Immature natural killer cell (primary cell): Measurements from ENCODE around the gene MBTPS2. TPM values are rescaled to one million over a fixed set of nuclear protein-coding genes. Genes with fewer than 3 reads are reported as not detected.
"Not testable (repeated sequence)": the region's sequence is repeated elsewhere in the genome, so short reads cannot be mapped to it uniquely, and the experiment has no call there.

Source experiments
- DNase-seq, 3 donors: peaks; one replicate each; pipeline ENCODE4 v3.0.0; 2022; ENCODE audit warnings: mixed read lengths in 1 of 3
- H3K27ac Mint-ChIP-seq, 6 donors: one replicate each; pipeline ENCODE4 v1.8.0; 2020; ENCODE audit warnings: mixed read lengths in 6 of 6, mild to moderate bottlenecking in 5 of 6, inconsistent platforms in 4 of 6, moderate library complexity in 3 of 6
- H3K27me3 Mint-ChIP-seq, 3 donors: one replicate each; pipeline ENCODE4 v1.8.0; 2020 to 2021; ENCODE audit warnings: low read depth in 3 of 3, mild to moderate bottlenecking in 3 of 3, mixed read lengths in 3 of 3, moderate library complexity in 3 of 3, inconsistent platforms in 1 of 3
- H3K36me3 Mint-ChIP-seq, 3 donors: one replicate each; pipeline ENCODE4 v1.8.0; 2020; ENCODE audit warnings: mixed read lengths in 3 of 3, inconsistent platforms in 2 of 3, mild to moderate bottlenecking in 2 of 3
- H3K4me1 Mint-ChIP-seq, 2 donors: one replicate each; pipeline ENCODE4 v1.8.0; 2020; ENCODE audit warnings: inconsistent platforms in 2 of 2, mild to moderate bottlenecking in 2 of 2, mixed read lengths in 2 of 2, moderate library complexity in 1 of 2
- H3K4me3 Mint-ChIP-seq, 5 donors: one replicate each; pipeline ENCODE4 v1.8.0; 2020; ENCODE audit warnings: mild to moderate bottlenecking in 5 of 5, mixed read lengths in 5 of 5, inconsistent platforms in 3 of 5, moderate library complexity in 3 of 5
- H3K9me3 Mint-ChIP-seq, 6 donors: one replicate each; pipeline ENCODE4 v1.8.0; 2020; ENCODE audit warnings: mild to moderate bottlenecking in 6 of 6, mixed read lengths in 6 of 6, inconsistent platforms in 4 of 6, moderate library complexity in 3 of 6
- polyA plus RNA-seq, 3 donors: library from polyadenylated mRNA; unstranded; fragments of 300-500 nt; fragmentation: Illumina TruSeq; gene quantifications; one replicate each; pipeline ENCODE4 v1.2.3, GENCODE V29; 2021

The MBTPS2 gene
- polyA plus RNA-seq = 1 to 10 TPM; 4.4 to 6.9 (median 5.1) TPM

DNA sequence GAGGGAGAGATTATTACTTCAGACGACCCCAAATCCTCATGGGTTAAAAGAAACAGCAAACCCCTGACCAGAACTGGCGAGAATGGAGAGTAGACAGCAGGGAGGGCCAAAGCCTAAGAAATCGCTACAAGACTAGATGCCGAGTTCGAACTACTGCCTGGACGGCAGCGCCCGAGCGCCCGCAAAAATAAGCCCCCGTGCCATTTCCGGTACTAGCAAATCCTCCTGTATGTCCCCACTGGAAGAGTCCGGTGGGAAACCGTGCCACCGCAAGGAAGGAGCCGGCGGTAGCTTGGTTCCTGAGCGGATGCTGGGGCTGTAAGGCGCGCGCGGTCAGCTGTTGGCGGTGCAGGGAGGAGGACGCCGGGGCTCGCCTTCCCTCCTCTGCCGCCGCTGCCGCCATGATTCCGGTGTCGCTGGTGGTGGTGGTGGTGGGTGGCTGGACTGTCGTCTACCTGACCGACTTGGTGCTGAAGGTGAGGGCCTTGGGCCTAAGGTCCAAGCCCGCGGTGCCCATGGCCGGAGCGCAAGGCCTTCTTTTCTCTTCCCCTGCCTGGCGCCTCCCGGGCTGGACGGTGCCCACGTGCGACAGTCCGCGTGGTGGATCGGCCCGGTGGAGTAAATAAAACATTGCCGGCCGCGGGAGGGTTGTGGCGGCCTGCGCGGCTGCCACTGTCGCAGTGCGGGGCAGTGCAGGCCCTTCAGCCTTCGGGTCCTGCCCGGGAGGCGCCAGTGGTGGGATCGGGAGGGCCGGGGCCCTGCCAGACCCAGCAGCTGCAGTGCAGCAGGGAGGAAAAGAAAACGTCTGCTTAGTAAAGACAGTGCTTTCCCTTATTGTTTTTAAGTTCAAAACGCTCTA is at the start of gene MBTPS2:
TSS of gene MBTPS2 (plus strand) at position 284 of the 859 bp plus-strand sequence. CDS start at position 402, 118 bp downstream.
- DNase-seq = peak; percentile 75 to 84 (median 81)
- H3K27ac Mint-ChIP-seq = peak within 1 kb of the TSS; percentile 77 to 91 (median 85)
- no peaks in the 10 kb centered on the region for H3K36me3 Mint-ChIP-seq
- peaks cover 0 to 2% (median 0%) of the 10 kb centered on the region in 6 donors for H3K9me3 Mint-ChIP-seq
- peaks cover 0 to 2% (median 0%) of the 10 kb centered on the region in 3 donors for H3K27me3 Mint-ChIP-seq
- peaks cover 8 to 9% of the 10 kb centered on the region in 2 donors for H3K4me1 Mint-ChIP-seq
- H3K4me3 Mint-ChIP-seq = peak within 1 kb of the TSS; percentile 83 to 96 (median 92)

DNA sequence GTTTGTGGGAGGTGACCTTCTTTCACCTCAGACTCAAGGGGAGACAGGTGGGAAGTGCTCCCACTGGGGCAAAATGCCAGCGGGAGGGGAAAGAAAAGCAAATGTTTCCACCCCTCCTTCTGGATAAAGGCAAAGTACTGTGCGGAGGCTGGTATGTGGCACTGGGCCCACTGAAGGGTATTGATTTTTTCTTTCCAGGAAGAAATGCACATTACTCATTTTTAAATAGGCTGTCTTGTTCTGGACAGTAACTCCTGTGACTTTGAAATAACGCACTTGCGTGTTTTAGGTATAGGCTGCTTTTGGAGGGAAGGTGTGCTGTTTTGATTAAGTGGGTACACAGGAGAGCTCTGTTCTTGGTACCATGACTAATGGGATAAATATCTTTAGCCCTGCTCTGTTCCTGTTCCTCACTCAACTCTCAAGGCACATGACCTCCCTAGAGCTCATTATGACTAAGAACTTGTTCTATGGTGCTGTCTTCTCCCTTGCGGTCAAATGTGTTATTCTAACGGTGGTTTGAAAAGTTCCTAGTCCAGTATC is 40.7 kb upstream of the MBTPS2 start:
- H3K27ac Mint-ChIP-seq = no peak overlapping the region
- peaks cover 2 to 10% (median 7%) of the 10 kb centered on the region in 3 donors for H3K27me3 Mint-ChIP-seq
- H3K36me3 Mint-ChIP-seq = no peaks in the 10 kb centered on the region
- H3K4me3 Mint-ChIP-seq = no peak overlapping the region
- H3K4me1 Mint-ChIP-seq = no peaks in the 10 kb centered on the region
- no peak for DNase-seq
- H3K9me3 Mint-ChIP-seq = peaks cover 0 to 4% (median 0%) of the 10 kb centered on the region in 6 donors

DNA sequence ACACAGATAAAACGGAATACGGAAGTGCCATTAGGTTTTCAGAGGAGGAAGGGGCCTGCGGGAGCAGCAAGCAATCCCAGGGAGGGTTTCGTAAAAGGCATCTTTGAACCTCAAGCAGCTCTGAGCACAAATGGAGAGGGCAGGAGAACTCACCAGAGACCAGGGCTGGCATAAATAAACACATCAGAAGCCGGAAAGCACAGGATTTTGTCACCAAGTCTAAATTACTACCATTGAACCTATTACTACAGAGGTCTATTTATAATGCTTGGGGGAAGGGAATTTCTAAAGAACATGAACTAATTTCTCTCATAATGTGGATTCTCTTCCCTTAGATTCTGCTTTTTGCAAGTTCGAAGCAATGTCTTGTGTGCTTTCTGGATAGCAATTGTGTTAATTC is 39.6 kb upstream of the MBTPS2 start:
- no peak for DNase-seq
- Mint-ChIP-seq H3K36me3 (no peaks in the 10 kb centered on the region), H3K9me3 (peaks cover 0 to 4% (median 0%) of the 10 kb centered on the region in 6 donors), H3K27me3 (peaks cover 2 to 10% (median 7%) of the 10 kb centered on the region in 3 donors), H3K4me1 (no peaks in the 10 kb centered on the region), H3K4me3 (no peak overlapping the region), H3K27ac (no peak overlapping the region)

DNA sequence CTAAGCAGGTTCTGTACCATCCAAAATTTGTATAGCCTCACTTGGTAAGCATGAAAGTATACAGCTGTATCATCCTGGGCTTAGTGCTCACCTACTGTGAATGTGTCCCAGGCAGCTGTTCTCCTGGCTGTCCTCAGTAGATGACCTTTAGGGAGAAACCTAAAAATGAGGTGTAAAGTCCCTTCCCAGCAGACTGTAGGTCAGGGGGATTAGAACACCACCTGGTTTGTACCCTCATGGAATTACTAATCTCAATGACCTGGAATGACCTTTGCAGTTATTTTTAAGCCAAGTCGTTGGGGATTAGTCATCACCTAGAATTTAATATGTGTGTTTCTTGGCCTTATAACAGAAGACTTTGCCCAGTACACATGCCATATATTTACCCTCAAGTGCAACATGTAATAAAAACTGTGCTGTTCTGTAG is 39.1 kb upstream of the MBTPS2 start:
- H3K27ac Mint-ChIP-seq = no peak overlapping the region
- H3K4me1 Mint-ChIP-seq = no peaks in the 10 kb centered on the region
- peaks cover 0 to 4% (median 0%) of the 10 kb centered on the region in 6 donors for H3K9me3 Mint-ChIP-seq
- H3K4me3 Mint-ChIP-seq = no peak overlapping the region
- H3K36me3 Mint-ChIP-seq = no peaks in the 10 kb centered on the region
- DNase-seq = no peak
- H3K27me3 Mint-ChIP-seq = peaks cover 2 to 10% (median 2%) of the 10 kb centered on the region in 3 donors

DNA sequence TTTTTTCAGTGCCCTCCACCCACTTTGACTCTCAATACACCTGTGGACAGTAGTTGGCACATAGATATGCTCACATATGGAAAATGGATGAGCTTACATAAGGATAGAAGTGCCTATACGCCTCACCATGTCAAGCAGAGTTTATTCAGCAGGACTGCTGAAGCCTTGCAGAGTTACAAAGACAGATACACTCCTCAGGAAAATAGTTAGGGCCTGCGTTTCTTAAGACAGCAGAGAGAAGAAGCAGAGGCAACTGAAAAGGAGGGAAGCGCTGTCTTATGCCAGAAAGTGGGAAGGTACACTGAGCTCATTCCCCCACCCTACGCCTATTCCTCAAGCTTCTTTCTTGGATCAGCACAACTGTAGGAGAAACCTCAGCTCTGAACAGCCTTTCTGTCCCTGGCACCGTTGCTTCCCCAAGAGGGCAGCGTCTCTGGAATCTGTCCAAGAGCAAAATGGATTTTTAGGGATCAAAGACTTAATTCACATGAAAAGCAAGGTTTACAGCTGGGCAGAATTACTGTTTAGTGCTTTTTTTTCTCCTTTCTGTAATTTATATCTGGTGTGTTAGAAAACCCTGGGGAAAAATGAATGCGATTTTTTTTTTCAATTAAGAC is 37.3 kb upstream of the MBTPS2 start:
- no peaks in the 10 kb centered on the region for H3K9me3 Mint-ChIP-seq
- H3K4me1 Mint-ChIP-seq = no peaks in the 10 kb centered on the region
- no peaks in the 10 kb centered on the region for H3K36me3 Mint-ChIP-seq
- no peak overlapping the region for H3K27ac Mint-ChIP-seq
- H3K27me3 Mint-ChIP-seq = peaks cover 0 to 2% (median 2%) of the 10 kb centered on the region in 3 donors
- H3K4me3 Mint-ChIP-seq = no peak overlapping the region
- no peak for DNase-seq

DNA sequence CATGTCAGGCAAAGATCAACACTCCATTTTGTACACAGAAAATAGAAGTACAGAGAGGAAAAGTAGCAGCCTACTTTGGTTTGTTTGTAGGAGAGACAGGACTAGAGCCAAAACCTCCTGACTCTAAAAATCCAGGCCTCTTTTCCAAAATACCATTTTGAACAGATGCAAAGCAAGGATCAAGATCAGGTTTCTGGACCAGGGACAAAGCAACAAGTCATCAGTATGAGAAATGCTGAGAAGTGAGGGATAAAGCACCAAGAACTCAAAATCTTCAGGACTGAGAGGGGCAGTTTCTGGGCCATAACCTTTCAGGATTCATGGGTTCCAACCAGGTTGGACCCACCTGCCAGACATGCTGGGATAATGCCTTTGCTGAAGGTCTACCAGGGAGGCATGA is 36.6 kb upstream of the MBTPS2 start:
- no peaks in the 10 kb centered on the region for H3K9me3 Mint-ChIP-seq
- no peaks in the 10 kb centered on the region for H3K4me1 Mint-ChIP-seq
- H3K27ac Mint-ChIP-seq = no peak overlapping the region

DNA sequence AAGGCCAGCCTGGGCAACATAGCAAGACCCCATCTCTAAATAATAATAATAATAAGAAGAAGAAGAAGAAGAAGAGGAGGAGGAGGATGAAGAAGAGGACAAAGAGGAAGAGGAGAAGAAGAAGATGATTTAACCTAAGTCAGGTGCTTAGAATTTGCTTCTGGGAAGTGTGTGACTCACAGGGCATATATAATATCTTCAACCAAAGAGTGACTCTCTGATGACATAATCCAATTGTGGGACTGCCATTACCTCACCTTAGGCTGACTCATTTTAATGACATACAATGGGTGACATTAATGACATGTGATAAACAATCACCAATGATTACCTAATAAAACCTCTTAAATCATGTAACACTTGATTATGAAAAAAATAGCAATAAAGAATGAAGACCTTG is 32.7 kb upstream of the MBTPS2 start:
- DNase-seq = no peak
- H3K9me3 Mint-ChIP-seq = no peaks in the 10 kb centered on the region
- H3K27ac Mint-ChIP-seq = no peak overlapping the region
- H3K4me3 Mint-ChIP-seq = no peak overlapping the region
- peaks cover 3 to 4% (median 3%) of the 10 kb centered on the region in 3 donors for H3K27me3 Mint-ChIP-seq
- no peaks in the 10 kb centered on the region for H3K4me1 Mint-ChIP-seq
- H3K36me3 Mint-ChIP-seq = no peaks in the 10 kb centered on the region

More for the DNA sequence above, 36.6 kb upstream of the MBTPS2 start:
- no peak for DNase-seq
- no peaks in the 10 kb centered on the region for H3K36me3 Mint-ChIP-seq
- H3K4me3 Mint-ChIP-seq = no peak overlapping the region
- peaks cover 0 to 2% (median 2%) of the 10 kb centered on the region in 3 donors for H3K27me3 Mint-ChIP-seq

DNA sequence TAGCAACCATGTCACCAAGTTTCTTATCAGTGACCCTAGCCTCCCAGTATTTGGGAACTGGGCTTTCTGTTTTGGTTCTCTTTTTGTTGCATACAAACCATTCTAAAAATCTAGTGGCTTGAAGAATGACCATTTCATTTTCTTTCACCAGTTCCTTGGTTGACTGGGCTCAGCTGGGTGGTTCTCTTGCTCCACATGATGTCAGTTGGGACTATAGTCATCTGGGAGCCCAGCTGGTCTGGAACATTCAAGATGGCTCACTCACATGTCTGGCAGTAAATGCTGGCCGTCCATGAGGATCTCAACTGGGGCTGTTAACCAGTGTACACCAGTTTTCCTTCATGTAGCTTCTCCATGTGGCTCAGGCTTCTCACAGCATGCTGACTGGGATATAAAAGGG is 27.6 kb upstream of the MBTPS2 start:
- no peak for DNase-seq
- H3K9me3 Mint-ChIP-seq = no peaks in the 10 kb centered on the region
- H3K27ac Mint-ChIP-seq = no peak overlapping the region
- peaks cover 3 to 4% (median 3%) of the 10 kb centered on the region in 3 donors for H3K27me3 Mint-ChIP-seq
- no peak overlapping the region for H3K4me3 Mint-ChIP-seq
- H3K4me1 Mint-ChIP-seq = no peaks in the 10 kb centered on the region
- no peaks in the 10 kb centered on the region for H3K36me3 Mint-ChIP-seq

DNA sequence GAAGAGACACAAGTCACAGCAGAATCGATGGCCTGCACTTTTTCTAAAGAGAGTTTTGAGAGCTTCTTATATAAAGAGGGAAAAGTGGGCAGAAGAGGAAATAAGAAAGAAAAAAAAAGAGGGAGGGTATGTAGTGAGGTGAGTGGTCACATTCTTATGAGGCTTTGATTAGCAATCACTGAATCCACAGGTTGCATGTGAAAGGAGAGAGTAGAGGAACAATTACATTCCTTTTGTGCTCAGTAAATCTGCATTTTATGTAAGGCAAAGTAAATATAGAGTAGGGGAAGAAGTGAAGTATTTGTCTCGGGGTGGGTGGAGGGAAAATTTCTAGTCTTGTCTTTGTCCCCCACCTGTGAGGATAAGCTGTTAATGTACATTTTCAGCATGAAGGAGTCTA is 26.8 kb upstream of the MBTPS2 start:
- Mint-ChIP-seq H3K27ac (no peak overlapping the region), H3K36me3 (no peaks in the 10 kb centered on the region), H3K27me3 (peaks cover 2 to 6% (median 4%) of the 10 kb centered on the region in 3 donors), H3K4me3 (no peak overlapping the region), H3K9me3 (no peaks in the 10 kb centered on the region), H3K4me1 (no peaks in the 10 kb centered on the region)
- DNase-seq = no peak

DNA sequence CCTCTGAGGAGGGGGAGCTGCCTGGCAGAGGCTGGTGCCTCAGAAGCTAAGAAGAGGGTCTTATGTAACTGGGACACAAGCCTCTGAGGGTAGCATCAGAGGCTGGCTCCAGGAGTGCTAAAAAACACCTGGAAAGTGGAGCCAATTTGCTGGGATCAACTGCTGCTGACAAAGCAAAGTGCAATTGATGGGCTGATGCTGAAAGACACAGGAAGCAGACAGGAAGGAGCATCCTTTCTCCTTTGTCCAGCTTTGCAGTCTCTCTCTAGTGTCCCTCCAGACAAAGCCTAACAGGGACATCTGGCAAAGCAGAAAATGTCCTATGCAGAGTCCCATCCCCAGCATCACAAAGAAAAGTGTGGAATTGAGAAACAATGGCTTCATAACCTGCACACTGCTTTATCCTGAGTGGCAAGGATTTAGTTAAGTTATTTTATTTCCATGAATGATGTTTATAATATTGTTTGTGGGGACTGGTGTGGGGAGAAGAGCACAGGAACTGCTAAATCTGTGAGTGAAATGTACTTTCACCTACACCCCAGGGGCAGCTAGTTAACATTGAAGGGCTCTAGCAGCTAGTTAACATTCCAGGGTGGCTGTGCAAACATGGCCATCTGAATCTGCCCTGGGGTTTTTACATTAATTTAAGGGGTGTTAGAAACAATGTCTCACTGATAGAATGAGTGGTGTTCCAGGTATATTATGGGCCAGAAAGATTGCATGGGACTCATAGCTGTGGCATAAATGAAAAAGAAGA is 25.6 kb upstream of the MBTPS2 start:
- Mint-ChIP-seq H3K36me3 (no peaks in the 10 kb centered on the region), H3K27me3 (peaks cover 1 to 6% (median 4%) of the 10 kb centered on the region in 3 donors), H3K27ac (no peak overlapping the region)

DNA sequence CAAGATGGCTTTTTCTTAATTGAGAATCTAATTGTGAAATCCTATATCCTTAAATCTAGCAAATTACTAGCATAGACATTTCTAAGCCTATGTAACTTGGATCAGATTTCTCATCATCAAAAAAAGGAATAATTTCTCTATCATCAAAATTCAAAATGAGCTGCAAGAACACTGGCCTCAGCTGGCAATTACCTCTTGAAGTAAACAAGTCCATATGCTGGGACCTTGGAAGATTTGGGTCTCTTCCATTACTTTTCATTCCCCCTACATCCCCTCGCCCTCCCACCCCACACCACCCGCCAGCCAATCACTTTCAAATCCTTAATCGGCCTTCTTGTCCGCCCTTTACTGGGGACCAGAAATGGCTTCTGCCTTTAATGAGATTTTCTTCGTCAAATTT is 23.3 kb upstream of the MBTPS2 start:
- H3K4me3 Mint-ChIP-seq = no peak overlapping the region
- no peaks in the 10 kb centered on the region for H3K4me1 Mint-ChIP-seq
- no peak for DNase-seq
- H3K27me3 Mint-ChIP-seq = peaks cover 0 to 2% (median 0%) of the 10 kb centered on the region in 3 donors
- no peaks in the 10 kb centered on the region for H3K9me3 Mint-ChIP-seq
- H3K27ac Mint-ChIP-seq = no peak overlapping the region
- H3K36me3 Mint-ChIP-seq = no peaks in the 10 kb centered on the region

More for the DNA sequence above, 25.6 kb upstream of the MBTPS2 start:
- no peak for DNase-seq
- Mint-ChIP-seq H3K9me3 (no peaks in the 10 kb centered on the region), H3K4me3 (no peak overlapping the region), H3K4me1 (no peaks in the 10 kb centered on the region)

DNA sequence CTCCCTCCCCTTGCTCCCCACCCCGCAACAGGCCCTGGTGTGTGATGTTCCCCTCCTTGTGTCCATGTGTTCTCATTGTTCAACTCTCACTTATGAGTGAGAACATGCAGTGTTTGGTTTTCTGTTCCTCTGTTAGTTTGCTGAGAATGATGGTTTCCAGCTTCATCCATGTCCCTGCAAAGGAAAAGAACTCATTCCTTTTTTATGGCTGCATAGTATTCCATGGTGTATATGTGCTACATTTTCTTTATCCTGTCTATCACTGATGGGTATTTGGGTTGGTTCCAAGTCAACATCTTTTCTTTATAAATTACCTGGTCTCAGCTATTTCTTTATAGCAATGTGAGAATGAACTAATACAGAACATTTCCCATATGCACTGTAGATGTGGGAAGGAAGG is 19.2 kb upstream of the MBTPS2 start:
- not testable (repeated sequence) for DNase-seq, H3K36me3 Mint-ChIP-seq, H3K9me3 Mint-ChIP-seq, H3K27ac Mint-ChIP-seq, H3K4me3 Mint-ChIP-seq, H3K4me1 Mint-ChIP-seq, H3K27me3 Mint-ChIP-seq

DNA sequence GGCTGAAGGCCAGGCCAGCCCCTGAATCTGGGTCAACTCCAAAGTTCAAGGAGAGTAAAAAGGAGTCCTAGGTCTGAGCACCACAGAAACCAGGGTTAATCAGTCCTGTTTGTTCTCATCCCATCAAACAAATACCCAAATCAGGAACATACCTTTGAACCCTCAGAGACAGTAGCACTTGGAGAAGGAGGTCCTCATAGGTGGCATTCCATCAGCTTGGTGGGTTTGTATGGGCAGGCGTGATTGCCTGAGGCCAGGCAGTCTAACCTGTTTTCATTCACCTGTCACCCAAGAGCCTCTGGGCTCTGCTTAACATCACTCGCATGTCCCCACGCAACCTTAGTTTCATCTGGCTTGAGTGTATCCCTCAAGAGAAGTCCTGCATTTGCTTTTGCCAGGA is 17.5 kb upstream of the MBTPS2 start:
- peaks cover 0 to 8% (median 2%) of the 10 kb centered on the region in 3 donors for H3K27me3 Mint-ChIP-seq
- no peak overlapping the region for H3K27ac Mint-ChIP-seq
- H3K9me3 Mint-ChIP-seq = no peaks in the 10 kb centered on the region
- no peaks in the 10 kb centered on the region for H3K4me1 Mint-ChIP-seq
- no peak overlapping the region for H3K4me3 Mint-ChIP-seq
- H3K36me3 Mint-ChIP-seq = no peaks in the 10 kb centered on the region
- no peak for DNase-seq
